ENCODE results near the gene CD63.

DNA sequence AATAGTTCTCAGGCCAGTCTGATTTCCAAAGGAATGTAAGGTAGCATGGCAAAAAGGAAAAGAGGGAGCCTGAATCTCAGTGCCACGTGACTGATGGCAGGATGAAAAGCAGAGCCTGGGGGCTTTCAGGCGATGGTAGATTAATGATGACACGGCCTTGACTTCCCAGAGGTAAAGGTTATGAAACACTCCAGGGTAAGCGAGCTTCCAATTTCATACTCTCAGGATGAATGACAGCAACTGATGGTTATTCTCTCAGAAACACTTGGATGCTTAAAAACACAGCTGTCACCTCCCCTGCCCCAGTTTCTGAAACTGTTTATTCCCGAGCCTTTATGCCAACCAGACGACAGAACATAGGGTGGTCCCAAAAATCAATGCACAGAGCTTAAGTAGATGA lies 42.9 kb upstream of the CD63 start:
- no peak for TF ChIP-seq POLR2A (IDR thresholded peaks at IDR 0.05)
- TF ChIP-seq, protein P1, sequence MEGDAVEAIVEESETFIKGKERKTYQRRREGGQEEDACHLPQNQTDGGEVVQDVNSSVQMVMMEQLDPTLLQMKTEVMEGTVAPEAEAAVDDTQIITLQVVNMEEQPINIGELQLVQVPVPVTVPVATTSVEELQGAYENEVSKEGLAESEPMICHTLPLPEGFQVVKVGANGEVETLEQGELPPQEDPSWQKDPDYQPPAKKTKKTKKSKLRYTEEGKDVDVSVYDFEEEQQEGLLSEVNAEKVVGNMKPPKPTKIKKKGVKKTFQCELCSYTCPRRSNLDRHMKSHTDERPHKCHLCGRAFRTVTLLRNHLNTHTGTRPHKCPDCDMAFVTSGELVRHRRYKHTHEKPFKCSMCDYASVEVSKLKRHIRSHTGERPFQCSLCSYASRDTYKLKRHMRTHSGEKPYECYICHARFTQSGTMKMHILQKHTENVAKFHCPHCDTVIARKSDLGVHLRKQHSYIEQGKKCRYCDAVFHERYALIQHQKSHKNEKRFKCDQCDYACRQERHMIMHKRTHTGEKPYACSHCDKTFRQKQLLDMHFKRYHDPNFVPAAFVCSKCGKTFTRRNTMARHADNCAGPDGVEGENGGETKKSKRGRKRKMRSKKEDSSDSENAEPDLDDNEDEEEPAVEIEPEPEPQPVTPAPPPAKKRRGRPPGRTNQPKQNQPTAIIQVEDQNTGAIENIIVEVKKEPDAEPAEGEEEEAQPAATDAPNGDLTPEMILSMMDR (IDR thresholded peaks at IDR 0.05) = no peak
